LoVo (cell line): ENCODE results near the gene TMEM219.
A peak's percentile ranks its signal among the peaks of the same experiment; 100 is the strongest.

Experiments used
- DNase-seq: peaks from one replicate; pipeline ENCODE4 v3.0.0-alpha.2; 2016; ENCODE audit warnings: low spot score

Gene TMEM219

DNA sequence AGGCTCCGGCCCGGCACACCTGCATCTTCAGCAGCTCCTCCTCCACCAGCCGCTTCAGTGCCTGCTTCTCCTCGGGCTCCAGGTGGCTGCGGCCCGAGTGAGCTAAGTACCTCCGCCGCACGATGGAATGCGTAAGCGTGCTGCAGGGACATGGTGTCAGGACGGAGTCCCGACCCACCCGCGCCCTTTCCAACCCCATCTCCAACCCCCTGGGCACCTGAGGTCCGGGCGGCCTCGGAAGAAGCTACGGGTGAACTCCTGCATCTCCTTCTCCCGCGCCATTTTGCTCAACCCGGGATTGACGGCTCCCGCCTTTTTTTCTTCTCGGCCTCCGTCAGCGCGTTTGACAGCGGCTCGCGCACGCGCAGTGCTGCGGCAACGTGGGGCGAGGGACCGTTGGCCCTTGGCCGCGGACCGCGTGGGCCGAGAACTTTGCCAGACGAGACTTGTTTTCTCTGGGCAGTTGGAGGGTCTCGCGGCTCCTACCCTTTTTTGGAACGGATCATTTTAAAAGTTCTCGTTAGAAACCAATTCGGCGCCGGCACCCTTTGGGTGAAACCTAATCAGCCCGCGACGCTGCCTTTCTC, 33.5 kb downstream of the TMEM219 start, which contains the start of gene HIRIP3:
Gene HIRIP3, minus strand, starts transcription at position 294 of the 587 bp plus-strand sequence. Its CDS starts 12 bp downstream, at position 282.
- peak; percentile 84 for DNase-seq

DNA sequence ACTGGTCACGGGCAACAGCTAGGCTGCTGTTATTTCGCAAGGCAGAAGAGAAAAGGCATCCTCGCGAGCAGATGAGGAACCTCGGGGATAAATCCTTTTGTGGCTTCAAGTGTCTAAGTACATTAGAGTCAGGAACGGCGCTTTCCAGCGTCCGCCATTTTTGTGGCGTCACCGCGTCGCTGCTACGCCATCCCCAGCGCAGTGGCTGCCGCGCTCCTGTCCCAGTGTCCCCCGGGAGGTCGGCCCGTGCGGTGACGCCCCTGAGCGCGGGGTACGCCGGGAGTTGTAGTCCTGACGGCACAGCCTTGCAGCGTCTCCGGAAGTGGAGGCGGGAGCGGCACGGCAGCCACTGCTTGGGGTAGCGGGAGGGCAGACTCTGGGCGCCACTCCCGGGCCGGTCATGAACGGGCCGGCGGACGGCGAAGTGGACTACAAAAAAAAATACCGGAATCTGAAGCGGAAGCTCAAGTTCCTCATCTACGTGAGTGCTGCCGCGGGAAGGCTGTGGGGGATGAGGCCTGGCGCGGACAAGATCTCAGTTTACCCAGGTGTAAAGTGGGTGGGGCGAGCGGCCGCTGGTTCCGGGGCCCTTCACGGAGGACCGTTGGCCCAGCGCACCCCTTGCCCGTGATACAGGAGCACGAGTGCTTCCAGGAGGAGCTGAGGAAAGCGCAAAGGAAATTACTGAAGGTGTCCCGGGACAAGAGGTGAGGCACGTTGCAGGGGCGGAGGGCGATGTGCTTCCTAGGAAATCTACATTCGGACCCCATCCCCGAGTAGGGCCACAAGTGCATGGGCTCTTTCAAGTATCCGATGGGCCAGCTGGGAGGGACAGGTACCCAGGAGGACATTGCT, 34.3 kb downstream of the TMEM219 start, which contains the start of gene INO80E:
Gene INO80E, plus strand, starts transcription at position 331 of the 855 bp plus-strand sequence. Its CDS starts 70 bp downstream, at position 401.
- peak; percentile 98 for DNase-seq

DNA sequence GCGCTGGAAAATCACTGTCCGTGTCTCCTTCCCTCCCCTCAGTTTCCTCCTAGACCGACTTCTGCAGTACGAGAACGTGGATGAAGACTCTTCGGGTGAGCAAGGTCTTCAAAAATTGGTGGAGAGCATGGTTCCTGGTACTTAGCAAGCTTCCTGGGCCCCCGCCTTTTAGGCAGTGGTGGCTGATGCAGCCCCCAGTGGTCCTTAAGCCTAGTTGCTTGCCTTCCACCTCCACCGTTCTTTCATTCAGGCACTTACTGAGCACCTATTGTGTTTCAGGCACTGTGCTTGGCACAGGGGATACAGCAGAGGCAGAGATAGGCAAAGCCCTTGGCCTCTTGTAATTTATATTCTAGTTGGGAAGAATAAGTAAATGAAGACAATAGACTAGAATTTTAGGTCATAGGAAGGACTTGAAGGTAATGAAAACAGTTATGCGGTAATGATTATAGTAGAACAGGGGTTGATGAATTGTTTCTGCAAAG, 34.9 kb downstream of the TMEM219 start:
- DNase-seq, result no peak

DNA sequence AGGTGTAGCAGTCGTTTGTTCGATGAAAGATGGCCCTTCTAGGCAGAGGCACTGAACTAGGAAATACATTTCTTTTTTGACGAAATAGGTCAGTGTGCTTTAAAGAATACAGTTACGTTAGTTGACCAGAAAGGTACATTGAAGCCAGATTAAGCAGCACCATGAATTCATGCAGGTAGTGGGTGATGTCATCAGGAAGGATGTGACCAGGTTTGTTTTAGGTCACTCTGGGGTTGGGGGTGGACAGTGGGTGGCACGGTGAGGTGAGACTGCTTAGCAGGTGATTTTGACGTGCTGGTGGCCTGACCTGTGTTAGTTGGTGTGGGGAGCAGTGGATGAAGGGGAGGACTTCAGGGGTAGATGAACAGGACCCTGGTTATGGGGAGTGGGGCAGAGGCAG, 37.7 kb downstream of the TMEM219 start:
- no peak for DNase-seq

DNA sequence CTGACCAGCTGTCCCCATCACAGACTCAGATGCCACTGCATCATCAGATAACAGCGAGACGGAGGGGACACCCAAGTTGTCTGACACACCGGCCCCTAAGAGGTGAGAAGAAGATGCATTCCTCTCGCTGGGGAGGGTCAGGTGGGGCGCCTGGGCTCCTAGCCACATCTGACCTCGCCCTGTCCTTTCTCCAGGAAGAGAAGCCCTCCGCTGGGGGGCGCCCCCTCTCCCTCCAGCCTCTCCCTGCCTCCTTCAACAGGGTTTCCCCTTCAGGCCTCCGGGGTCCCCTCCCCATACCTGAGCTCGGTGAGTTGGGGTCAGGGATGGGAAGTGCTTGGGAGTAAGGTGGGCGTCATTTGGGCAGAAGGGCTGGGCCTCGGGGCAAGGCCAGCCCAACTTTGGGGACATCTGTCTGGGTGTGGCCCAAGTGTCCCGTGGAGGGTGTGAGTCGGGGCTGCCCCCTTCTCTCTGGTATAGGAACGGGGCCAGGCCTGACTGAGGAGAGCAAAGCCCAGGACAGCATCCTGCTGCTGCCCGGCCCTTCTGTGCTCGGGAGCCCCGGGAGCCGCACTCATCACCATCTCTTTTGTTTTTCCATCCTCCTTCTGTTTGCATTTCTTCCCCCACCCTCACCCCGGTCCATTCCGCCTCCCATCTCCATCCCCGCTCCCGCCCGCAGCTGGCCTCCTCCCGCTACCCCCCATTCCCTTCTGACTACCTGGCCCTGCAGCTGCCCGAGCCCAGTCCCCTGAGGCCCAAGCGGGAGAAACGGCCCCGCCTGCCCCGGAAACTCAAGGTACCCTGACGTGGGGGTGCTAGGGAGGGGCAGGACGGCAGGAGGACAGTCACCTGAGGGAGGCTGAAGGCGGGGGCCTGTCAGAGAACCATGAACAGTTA, 39.1 kb downstream of the TMEM219 start:
- no peak for DNase-seq

DNA sequence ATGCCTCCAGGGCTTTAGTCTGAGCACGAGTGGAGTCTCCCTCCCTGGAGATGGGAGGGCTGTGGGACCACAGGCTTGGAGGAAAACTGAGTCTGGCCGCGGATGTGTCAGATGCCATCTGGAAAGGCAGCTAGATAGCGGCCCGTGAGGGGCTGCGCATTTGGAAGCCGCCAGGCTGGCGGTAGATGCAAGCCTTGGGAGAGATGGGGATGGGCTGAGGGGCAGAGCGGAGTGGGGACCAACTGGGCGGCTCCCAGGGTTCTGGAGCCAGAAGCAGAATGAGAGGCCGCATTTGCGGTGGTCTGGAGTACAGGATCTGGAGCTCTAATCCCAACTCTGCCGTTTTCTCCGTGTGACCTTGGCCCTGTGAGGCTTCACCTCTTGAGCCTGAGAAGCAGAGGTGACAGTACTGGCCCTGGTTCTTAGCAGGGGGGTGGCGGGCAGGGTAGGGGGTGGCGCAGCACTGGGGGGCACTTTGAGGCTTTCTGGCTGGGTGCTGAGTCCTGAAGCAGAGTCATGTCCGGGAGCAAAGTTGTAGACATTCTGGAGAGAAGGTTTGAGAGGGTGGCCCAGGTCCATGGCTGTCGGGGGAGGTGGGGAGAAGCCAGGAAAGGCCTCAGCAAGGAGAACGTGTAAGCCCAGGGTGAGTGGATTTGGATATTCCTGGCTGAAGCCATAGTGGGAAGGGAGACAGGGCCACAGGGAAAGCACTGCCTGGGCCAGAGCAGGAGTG, 40.9 kb downstream of the TMEM219 start:
- DNase-seq, result no peak

DNA sequence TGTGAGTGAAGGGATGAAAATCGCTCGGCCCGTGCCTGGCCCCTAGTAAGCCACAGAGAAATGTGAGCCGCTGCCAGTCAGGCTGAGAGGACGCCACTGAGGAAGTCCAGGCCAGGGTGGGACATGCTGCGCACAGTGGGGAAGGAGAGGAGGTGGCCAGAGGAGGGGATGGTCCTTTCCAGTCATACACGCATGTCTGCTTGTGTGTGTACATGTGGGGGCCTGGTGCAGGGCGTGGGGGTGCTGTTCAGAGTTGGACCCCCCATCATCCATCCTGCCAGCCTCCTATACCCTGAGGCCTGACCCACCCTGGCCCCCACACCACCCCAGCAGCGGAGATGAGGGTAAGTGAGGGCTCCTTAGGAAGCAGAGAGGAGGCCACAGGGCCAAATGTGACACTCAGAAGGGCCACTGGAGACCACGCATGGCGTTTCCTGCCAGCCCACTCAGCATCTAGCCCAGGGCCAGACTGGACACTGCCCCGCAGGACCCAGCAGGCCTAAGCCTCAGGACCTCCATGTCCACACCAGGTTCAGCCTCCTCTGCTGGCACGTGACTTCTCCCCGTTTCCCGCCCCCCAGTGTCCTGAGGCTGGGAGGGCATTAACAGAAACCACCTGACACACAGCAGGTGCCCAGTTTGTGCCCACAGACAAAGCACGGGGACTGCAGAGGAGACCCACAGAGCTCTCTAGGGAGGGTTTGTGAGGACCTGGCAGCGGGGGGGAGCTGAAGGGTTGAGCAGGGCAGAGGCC, 42.0 kb downstream of the TMEM219 start:
- DNase-seq, result no peak

DNA sequence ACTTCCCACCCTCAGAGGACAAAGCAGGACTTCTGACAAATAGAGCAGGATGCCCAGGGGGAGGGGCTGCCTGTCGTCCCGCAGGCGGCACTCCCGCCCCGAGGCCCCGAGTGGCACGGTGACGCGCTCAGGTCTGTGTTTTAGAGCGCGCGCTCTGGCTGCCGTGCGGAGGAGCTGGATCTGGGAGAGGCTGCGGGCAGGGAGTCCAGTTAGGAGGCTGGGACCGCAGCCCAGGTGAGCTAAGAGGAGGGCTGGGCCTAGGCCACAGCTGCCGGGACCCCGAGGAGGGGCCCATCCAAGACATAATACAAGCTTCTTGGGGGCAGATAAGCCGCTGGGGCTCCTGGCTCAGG, 42.5 kb downstream of the TMEM219 start:
- no peak for DNase-seq

DNA sequence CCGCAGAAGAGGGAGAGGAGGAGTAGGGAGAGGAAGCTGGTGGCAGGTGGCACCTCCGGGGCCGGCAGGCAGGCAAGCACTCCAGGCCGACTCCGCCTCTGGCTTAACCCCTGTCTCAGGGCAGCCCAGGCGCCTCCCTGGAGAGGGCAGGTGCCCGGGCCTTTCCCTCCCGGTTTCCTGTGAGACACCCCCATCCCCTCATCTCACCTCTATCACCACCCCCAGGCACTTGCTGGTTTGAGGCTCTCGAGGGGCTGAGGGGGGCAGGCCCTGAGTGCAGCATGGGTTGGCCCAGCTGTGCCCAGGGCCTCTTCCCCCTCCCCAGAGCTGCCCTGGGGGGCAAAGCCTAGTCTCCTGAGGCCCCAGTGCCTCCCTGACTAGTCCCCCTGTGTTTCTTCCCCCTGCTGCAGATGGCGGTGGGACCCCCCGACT, 42.9 kb downstream of the TMEM219 start:
- DNase-seq, result no peak

DNA sequence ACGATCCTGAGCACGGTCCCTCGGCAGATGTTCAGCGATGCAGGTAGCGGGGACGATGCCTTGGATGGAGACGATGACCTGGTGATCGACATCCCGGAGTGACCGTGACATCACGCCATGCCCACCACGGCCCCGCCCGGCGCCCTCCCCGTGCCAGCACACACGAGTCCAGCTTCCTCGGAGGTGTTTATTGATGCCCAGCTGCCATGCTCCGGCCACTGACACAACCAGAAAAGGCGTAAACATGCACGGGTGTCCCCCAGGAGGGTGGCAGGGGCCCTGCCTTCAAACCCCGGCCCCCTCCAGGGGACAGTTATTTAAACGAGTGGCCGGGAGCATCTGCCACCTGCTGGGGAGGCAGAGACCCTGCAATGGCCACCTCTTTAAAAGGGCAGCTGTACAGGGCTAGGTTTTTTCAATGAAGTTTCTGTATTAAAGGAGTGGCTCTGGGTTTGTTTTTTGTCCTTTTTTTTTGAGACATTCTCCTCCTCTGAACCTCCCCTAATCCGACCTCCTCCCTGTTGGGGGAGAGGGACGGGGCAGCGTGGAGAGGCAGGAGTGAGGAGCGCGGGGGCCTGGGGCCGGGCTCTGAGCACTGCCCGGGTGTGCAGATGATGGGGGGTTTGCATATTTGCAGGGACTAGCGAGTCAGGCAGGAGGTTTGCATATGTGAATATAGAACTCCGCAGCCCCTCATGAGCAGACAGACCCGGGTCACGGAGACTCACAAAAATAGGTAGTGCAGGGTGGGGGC, 43.6 kb downstream of the TMEM219 start:
- DNase-seq, result peak; percentile 42

DNA sequence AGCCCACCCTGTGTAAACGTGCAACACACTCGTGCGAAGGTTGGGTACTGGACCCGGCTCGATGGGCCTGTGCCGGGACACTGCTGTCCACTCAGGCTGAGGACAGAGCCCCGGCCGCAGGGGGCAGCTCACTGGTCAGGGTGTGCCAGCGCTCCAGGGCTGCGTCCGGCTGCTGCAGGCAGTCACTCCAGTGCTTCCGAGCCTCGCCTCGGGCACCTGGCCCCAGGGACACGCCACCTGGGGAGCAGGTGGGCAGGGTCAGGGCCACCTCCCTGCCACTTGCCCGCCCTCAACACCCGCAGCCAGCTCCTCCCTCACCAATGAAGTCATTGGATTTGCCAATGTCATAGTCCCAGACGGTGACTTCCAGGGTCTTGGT, 44.2 kb downstream of the TMEM219 start:
- DNase-seq, result no peak

DNA sequence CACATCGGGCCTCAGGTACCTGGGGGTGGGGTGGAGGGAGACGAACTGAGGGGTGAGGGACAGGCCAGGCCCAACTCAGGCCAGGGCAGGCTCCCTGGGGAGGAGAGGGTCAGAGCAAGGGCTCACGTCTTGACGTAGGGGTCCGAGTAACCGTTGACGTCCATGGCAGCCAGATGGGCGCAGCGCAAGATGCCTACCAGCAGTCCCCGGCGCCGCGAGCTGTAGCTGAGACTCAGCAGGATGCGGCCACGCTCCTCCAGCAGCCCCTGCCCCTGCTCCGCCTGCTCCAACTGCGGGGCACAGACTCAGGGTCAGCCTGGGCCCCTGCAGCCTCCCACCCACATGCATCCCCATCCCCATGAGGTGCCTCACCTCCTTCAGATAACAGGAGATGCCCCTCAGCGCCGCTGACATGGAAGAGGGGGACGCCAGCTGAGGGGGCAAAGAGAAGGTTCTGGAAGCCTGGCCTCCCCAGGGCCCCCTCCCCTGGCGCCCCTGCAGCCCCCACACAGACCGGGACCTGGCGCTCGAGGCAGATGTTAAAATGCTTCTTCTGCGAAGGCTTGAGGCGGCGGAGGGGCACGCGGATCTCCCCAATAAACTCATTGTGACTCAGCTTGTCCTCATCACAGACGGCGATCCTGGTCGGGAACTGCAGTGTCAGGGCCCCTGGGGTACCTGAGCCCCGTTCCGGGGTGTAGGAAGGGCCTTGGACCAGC, 44.9 kb downstream of the TMEM219 start:
- DNase-seq, result no peak

DNA sequence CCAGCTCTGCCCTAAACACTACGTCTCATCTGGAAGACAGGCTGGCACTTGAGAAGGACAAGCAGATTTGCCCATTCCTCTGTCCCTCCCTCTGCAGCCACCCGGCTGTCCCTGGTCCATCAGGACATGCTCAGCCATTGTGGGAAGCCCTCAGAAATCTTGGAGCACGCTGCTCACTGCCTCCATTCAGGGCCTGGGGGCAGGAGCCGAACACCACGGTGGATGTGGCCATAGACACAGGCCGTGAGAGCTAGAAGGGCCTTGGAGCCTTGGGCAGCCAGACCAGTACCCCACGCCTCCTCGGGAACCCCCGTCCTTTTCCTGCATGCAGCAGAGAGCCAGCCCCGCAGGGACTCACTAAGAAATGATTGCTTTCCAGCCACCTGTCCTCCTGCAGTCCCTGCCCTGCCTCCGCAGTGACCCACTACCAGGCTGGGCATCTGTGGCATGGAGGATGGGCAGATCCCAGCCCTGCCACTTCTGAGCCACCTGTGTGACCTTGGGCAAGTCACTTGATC, 45.6 kb downstream of the TMEM219 start:
- DNase-seq, result no peak

DNA sequence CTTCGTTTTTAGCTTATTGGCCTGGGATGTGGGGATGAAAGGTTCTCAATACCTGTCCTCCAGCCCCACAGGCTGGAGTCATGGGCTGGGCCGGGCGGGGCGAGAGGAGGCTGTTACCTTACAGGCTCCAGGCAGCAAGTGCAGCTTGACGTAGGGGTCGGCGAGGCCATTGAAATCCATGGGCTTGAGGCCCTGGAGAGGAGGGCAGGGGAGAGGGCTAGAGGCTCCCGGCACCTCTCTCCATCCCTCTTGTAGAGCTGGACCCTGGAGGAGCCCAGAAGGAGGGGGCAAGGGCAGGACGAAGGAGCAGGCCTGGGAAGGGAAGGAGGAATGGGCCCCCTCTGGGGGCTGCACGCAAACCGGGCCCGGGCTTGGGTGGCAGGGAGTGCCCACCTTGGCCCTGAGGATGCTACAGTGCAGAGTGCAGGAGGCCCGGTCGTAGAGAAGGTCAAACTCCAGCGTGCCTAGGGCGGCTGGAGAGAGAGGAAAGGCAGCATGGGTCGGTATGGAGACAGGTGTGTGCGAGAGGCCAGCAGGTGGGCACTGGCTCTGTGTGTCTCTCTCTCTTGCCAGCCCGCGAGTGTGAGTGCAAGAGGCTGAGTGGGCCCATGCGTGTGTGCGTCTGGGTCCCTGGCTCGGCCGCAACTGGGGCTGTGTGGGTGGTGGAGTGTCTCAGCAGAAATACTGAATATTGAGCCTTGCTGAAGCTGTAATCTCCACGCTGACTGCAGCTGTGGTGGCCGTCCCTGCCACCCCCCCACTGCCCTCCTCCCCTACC, 47.4 kb downstream of the TMEM219 start:
- no peak for DNase-seq

DNA sequence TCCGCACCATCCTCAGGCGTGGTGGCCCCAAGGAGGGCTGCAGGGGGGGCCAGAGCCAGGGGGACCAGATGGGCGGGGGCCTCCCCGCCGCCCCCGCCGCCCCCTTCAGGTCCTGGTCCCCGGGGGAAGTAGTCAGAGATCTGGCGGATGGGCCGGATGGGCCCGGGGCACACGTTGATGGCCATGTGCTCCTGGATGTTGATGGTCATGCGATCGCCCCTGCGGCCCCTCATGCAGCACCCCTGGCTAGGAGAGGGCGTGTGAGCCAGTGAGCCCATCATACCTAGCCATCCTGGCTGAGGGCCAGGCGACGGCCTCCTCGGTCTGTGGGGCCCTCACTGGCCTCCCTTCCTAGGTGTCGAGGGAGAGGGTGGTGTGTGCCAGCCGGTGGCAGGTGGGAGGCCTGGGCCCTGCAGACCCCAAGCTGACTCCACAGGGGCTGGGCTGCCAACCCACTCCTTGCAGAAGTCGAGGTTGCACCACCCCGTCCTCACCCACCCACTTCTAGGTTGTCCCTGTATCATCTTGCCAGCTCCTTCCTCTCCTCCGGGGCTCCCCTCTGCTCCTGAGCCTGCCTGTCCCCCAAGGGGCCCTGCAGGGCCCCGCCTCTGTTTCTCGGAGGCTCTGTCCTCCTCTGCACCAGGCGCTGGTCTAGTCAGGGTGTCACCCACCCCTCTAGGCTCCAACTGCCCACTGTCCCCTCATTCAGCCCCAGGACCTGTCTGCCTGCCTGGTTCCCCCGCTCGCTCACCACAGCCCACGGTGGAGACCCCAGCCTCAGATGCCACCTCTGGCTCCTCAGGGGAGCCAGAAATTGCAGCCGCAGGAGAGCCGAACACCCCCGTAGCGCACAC, 48.3 kb downstream of the TMEM219 start:
- DNase-seq, result no peak

DNA sequence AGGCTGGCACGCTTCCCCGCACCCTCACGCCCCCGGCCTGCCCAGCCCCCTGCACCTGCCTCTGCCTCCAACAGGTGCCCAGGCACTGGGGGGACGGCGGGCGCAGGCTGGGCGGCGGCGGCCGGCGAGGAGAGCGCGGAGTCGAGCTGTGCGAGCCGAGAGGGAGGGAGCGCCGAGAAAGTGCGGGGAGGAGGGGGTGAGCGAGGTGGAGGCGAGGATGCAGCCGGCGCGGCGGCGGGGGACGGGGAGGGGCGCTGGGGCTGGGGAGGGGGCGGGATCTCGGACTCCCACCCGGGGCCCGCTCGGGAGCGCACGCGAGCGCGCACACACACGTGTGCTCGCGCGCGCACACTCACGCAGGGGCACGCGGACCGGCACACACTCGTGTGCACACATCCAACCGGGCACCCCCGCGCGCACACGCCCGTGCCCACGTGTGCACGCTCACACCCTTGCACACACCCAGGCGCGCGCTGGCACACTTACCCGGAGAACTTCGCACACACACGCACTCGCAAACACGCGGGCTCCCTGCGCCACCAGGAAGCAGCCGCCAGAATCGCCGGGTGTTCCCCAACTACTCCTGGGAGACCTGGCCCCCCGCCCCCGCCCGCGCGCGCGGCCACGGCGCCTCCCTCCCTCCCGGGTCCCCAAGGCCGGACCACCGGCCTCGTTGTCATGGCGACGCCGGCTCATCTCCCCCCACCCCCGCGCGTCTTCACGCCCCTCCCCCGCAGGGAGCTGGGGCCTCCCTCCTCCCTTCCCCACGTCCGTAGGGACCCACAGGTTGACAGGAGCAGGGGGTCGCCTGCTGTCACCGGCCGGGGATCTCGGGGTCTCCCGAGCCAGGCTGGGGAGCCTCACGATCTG, 49.2 kb downstream of the TMEM219 start, which contains the start of gene DOC2A:
Gene DOC2A, minus strand, starts transcription at position 184 of the 870 bp plus-strand sequence. CDS start 805 bp downstream, outside the sequence.
- DNase-seq, result no peak
